NK-92 treated with Interleukin-12 subunit alpha and Interleukin-12 subunit beta, amount 100 ng/mL, for 24 hours (cell line): Measurements from ENCODE around the gene ZNF18.
"Not testable (repeated sequence)": the region's sequence is repeated elsewhere in the genome, so short reads cannot be mapped to it uniquely, and the experiment has no call there.

Experiments used
- DNase-seq: peaks from one replicate; lab custom pipeline; 2025; lab: John Stamatoyannopoulos, UW

Gene ZNF18

DNA sequence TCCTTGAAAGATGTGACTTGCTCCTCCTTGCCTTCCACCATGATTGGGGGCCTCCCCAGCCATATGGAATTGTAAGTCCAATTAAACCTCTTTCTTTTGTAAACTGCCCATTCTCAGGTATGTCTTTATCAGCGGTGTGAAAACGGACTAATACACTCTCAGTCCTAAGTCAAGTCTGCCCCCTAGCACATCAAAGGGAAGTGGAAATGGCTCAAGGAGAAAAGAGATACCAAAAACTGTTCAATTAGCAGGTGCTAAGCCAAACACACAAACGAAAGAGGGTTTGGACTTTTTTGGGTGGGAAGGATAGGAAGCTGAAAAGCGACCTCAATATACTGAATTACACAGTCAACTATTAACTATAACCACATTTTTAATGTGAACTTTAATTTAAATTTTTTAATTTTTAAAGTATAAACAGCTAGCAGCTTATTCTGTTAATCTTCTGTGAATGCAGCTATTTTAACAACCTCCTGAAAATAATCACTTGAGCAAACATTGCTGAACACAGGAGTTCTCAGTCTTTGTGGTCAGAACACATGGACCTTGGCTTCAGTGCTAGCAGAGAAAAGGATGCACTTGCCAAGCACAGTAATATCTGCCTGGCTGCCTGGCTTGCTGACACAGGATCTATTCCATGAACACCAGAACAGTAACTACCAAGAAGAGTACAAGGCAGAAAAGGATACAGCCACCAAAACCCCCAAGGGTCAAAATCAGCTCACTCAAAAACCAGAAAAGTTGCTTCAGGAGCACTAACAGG is 10.9 kb downstream of the ZNF18 start:
- no peak for DNase-seq

DNA sequence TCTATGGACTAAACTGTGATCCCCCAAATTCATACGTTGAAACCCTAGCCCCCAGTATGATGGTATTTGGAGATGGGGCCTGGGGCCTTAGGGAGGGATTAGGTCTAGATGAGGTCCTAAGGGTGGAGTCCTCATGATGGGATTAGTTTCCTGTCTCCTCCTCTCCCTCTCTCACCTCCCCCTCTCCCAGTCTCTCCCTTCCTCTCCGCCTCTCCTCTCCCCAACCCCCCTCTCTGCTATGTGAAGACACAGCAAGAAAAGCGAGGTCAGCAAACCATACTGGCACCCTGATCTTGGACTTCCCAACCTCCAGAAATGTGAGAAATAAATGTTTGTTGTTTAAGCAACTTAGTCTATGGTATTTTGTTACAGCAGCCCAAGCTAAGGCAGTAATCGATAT is 15.4 kb downstream of the ZNF18 start:
- DNase-seq = no peak

DNA sequence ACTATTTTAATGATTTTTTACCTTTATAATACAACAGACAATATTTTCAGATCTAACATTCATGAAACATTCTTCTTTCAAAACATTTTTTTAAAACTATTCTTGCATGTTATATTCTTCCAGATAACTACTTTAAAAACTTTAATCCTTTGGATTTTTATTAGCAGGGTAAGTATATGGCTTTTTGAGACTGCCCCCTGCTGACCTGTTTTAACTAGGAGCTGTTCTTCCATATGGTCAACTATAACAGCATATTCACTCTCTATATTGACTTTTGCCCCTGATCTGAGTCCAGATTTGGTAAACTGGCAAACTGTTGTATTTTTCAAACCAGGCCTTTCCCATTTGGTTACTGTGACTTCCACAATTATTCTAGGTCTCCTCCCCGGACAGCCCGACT is 16.5 kb downstream of the ZNF18 start:
- no peak for DNase-seq

DNA sequence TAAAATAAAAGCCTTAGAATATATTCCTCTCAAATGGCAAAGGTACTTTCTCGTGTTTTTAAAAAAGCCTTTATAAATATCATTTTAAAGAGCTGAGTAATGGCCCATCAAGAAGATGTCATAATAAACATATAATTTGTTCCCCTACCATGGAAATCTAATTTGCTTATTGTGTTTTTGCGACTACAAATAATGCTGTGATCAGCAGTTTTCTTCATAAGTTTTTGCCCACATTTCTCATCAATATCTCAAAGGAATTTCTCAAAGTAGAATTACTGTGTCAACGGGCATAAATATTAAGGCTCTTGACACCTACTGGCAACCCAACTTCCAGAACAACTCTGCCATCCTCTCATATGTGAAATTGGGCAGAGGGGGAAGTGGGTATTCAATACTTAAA is 17.5 kb downstream of the ZNF18 start:
- DNase-seq = no peak

DNA sequence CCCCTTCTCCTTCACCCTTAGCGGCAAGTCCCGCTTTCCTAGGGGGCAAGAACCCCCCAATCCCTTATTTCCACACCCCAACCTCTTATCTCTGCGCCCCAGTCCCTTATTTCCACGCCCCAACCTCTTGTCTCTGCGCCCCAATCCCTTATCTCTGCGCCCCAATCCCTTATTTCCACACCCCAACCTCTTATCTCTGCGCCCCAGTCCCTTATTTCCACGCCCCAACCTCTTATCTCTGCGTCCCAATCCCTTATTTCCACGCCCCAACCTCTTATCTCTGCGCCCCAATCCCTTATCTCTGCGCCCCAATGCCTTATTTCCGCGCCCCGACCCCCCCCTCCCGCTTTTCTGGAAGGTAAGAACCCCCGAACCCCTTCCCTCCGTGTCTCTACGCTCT is 24.5 kb downstream of the ZNF18 start:
- DNase-seq = not testable (repeated sequence)

DNA sequence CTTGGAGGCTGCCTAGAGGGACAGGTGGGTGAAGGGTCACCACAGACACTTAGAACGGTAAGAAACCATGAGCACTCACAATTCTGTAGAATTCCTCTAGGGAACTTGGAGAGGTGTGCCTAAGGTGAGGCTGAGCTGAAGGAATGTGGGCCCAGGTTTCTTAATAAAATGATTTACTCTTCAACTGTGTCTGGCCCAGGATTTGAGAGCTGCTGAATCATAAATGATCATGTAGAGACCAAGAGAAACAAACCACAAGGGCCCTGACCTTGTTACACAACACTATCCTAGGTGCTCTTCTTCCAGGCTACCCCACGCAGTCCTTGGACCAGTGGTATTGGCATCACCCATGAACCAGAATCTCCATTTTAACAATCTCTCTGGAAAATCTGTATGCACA is 27.7 kb downstream of the ZNF18 start:
- DNase-seq = no peak

DNA sequence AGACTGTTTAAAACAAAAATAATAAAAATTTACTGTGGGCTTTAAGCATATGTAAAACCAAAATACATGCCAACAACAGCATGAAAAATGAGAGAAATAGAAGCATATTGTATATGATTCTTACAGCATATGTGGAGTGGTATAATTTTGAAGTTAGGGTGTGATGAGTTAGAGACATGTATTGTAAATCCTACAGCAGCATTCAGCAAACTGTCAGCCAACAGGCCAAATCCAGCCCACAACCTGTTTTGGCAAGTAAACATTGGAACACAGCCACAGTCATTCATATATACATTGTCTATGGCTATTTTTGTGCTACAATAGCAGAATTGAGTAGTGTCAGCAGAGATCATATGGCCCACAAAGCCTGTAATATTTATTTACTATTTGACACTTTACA is 42.3 kb downstream of the ZNF18 start:
- DNase-seq = no peak

DNA sequence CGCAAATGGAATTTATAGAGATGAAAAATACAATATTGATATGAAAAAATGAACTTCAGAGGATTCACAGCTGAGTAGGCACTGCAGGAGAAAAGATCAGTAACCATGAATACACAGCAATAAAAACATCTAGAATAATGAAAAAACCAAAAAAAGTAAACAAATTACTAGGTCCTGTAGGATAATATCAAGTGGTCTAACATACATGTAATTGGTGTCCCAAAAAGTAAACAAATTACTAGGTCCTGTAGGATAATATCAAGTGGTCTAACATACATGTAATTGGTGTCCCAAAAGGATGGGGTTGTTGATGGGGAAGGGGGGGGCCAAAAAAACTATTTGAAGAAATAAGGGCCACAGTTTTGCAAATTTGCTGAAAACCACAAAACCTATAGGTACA is 43.4 kb downstream of the ZNF18 start:
- DNase-seq = no peak

DNA sequence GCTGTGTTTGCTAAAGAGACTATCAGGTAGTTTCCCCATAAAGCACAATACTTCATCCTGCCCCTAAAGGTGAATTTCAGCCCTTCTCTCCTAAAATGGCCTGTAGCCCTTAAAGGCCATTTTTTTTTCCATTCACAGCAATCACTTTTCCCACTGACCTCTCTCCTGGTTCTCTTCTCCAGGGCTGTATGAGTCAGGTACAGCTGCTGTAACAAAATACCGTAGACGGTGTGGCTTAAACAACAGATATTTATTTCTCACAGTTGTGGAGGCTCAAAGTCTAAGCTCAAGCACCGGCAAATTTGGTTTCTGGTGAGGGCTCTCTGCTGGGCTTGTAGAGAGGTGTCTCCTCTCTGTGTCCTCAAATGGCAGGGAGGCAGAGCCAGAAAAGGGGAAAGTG is 44.7 kb downstream of the ZNF18 start:
- DNase-seq = no peak

DNA sequence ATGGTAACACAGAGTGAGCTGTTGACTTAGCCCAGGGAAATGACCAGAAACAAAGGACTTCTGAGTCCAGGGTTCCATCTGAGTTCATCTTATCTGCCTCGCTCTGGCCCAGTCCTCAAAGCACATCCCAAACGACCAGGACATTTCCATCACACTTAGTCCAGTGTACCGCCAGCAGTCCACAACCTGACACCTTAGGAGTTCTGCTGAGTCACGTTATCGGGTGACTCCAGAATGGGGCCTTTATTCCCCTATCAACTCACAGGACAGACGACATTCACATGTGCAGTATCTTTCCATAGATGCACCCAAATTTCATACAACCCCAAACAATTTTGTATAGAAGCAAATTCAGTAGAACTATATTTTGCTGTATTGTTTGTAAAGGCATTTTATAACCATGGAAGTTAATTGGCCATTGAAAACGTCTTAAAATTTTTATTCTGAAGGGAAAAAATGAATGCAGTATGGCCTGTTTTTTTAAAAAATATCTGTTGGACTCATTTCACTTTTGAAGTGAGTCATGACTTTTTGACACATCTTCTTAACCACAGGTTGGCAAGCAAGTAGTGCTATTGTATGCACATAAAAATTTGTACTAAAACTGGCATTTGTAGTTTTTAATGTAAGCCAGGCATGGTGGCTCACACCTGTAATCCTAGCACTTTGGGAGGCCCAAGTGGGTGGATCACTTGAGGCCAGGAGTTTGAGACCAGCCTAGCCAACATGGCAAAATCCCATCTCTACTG is 46.3 kb downstream of the ZNF18 start:
- DNase-seq = no peak

DNA sequence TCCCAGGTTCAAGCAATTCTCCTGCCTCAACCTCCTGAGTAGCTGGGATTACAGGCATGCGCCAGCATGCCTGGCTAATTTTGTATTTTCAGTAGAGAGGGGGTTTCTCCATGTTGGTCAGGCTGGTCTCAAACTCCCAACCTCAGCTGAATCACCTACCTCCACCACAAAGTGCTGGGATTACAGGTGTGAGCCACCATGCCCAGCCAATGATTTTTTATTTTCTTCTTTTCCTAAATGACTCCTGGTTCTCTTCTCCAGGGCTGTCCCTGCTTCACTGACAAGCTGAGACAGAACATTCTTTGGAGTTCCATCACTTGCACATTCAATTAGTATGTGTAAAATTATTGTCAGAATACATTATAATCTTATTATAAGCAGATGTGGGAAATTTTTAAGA is 47.7 kb downstream of the ZNF18 start:
- not testable (repeated sequence) for DNase-seq

DNA sequence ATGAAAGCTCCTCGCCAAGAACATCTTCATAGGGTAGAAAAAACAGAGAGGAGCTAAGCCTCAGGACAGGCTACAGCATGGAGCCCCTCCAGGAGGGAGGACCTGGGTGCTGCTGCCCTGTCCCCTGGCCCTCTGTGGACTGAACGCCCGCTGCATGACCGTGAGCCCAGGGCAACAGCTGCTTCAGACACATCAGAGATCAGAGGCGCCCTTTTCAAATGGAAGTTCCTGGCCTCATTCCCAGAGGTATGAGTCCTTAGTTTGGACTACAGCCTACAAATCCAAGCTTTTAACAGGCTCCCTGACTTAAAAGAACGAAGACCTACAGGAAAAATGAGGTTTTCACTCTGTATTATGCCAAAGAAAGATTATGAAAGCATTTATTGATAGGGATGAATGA is 48.5 kb downstream of the ZNF18 start:
- no peak for DNase-seq

DNA sequence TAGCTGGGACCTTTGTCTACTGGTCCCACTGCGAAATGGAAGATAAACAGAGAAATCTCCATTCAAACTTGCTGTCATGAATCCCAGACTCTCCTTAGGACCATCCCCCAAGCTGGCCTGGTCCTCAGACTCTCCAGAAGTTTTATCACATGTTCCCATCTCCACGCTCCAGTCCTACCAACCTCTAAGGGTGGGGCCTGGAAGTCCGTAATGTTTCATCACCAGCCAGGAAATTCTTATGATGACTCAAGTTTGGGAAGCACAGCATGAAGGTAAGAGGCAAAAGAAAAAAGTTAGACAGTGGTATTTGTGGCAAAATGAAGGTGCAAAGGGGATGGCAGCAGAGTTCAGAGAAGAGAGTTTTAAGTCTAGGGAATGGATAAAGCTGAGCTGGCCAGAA is 52.7 kb downstream of the ZNF18 start:
- DNase-seq = no peak

DNA sequence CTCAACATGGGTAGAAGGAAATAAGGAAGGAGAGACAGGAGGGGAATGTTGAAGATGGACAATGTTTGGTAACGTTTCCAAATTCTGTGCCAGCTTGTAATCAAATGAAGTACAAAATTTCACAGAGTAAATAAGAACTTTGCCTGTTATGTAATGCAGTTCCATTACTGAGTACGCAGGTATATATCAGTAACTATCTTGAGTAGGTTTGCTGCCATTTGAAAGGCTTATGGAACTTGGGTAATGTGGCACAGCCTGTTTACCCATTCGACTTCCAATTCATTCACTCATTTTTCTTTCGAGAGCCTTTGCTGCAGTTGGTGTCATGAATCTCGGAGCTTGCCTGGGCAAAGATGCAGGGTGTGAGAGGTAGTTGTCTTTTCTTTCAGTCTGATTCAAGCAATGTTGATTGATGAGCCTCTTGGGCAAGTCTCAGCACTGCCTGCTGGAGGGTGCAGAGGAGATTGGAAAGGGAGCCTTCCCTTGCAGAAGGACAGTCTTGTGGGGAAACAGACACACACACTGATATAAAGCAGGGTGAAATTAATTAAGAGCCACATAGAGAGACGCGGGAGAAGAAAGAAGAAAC is 53.4 kb downstream of the ZNF18 start:
- DNase-seq = no peak

DNA sequence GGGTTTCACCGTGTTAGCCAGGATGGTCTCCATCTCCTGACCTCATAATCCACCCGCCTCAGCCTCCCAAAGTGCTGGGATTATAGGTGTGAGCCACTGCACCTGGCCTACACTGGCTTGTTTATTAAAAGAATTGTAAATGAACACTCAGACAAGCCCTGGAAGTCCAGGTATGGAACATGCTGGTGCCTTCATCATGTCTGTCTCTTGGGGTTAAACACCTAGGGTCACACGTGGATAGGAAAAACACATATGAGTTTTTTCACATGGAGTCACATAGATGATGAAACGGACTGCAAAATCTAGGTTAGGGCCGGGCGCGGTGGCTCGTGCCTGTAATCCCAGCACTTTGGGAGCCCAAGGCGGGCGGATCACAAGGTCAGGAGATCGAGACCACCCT is 54.2 kb downstream of the ZNF18 start:
- not testable (repeated sequence) for DNase-seq

DNA sequence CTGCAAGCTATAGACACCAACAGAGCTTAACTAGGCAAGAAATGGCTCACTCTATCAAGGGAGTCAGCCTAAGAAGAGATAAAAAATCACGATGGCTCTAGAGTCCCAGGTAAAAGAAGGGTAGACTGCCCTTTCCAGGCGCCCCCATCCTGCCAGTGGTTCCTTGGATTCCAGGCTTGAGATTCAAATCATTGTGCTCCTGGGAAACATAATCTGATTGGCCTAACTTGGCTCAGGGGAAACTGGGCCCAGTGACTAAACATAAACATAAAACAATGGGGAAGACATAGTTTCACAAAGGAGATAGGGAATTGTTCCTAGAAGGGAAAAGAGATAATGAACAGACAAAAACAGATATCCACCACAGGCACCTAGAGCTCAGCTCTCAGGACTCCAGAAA is 56.4 kb downstream of the ZNF18 start:
- no peak for DNase-seq

DNA sequence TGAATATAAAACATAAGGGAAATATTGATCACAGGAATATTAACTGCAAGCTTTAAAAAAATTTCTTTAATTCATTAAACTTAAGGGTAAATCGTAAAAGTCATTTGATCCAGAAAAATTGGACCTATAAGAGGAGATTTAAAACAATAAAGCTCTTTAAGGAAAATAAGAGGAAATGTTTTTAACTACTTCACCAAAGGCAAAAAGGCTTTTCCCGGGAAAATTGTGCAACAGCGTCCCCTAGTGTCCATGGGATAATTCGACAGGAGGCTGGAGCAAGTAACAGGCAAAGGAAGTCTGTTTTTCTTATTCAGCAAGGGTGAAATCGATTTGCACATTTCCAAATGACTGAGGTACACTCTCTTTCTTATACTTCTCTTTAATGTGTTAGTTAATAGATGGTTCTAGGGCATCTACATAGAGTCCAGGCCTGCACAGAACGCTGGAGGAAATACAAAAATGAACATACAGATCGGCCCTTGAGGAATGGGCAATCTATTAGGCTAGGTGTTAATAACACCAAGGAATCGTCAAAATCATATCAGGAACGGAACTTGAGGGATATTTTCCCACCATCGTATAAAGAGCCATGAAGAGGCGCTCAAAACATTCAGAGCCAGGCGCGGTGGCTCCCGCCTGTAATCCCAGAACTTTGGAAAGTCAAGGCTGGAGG is 61.4 kb downstream of the ZNF18 start:
- no peak for DNase-seq

DNA sequence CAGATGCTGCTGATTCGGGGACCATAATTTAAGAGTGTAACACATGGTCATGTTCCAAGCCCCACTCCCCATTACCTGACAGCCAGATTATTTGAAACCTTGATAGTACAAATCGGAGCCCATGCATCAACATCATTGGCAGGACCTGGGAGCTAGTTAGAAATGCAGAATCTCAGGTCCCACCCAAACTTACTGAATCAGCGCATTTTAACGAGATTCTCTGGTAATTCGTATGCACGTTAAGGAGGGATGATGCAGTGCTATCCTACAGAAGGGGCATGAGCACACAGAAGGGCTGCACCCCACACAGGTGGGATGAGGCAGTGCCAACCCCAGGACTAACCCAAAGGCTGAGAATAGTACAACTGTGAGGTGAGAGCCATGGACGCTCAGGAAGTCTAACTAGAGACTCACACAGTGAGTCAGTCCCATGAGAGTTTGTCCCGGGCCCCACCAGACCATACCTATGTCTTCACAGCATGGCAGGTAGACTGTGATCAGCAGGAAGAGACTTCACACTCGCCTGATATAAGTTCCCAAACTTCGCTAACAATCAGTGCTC is 64.9 kb downstream of the ZNF18 start:
- DNase-seq = no peak

DNA sequence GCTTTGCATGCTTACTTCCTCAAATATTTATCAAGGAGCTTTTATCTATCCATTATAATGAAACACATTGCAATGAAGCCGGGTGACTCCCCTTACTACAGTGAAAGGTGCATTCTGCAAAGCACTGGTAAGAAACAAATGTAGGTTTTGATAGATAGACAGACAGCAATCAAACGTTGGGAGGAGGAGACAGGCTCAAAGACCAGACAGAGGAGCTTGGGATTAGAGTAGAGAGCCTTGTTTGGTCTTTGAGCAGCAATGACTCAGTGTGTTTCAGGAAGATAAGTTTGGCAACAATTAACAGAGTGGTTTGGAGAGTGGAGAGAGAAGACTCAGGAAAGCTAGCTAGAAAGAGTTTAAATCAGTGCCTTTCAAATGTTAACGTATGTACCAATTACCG is 68.8 kb downstream of the ZNF18 start:
- no peak for DNase-seq
